ENCODE results near the gene MIER1. TPM values are rescaled to one million over a fixed set of nuclear protein-coding genes. Genes with fewer than 3 reads are reported as not detected.
A peak's percentile ranks its signal among the peaks of the same experiment; 100 is the strongest.

Gene MIER1
- total and polyA plus RNA-seq, 8 donors, result 5.2 to 17.5 (median 9.3) TPM

- H3K27me3 ChIP-seq, result no peaks in the 10 kb centered on the region
- TF ChIP-seq CTCF (IDR thresholded peaks at IDR 0.05), result no peak
- peaks cover 0 to 11% (median 6%) of the 10 kb centered on the region in 3 donors for H3K36me3 ChIP-seq
- H3K27ac ChIP-seq, result no peak overlapping the region
- no peak for DNase-seq
- 82 to 87% methylated on average over 5 of the region's 5 CpGs for WGBS, 2 donors
- no peak for FAIRE-seq
- H3K4me3 ChIP-seq, result no peak overlapping the region
- ATAC-seq, result no peak
- intact Hi-C loops (cut with DNase I), result no loop called here
- H3K9me3 ChIP-seq, result no peaks in the 10 kb centered on the region
- H3K4me1 ChIP-seq, result peaks cover 9 to 13% (median 9%) of the 10 kb centered on the region in 3 donors
Observed at GRCh38 chr1:66943361-66943969, 18.7 kb downstream of the MIER1 start.

- 90 to 94% methylated on average over 7 of the region's 7 CpGs for WGBS, 2 donors
- peaks cover 7 to 13% (median 9%) of the 10 kb centered on the region in 3 donors for H3K4me1 ChIP-seq
Observed at GRCh38 chr1:66944330-66945274, 19.8 kb downstream of the MIER1 start.

DNA sequence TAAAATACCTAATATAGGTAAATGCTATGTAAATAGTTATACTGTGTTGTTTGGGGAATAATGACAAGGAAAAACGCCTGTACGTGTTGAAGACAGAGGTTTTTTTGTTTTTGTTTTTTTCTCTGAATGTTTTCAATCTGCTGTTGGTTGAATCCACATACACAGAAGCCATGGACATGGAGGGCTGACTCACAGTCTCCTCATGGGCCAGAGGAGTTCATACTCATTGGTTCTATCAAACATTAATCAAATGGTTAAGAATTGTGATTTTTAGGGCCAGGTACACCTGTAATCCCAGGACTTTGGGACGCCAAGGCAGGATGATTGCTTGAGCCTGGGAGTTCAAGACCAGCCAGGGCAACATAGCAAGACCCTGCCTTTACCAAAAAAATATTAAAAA, 20.5 kb downstream of the MIER1 start:
- no peak for TF ChIP-seq CTCF (IDR thresholded peaks at IDR 0.05)
- intact Hi-C loops (cut with DNase I), result no loop called here
- peaks cover 0 to 21% (median 6%) of the 10 kb centered on the region in 3 donors for H3K36me3 ChIP-seq
- no peaks in the 10 kb centered on the region for H3K9me3 ChIP-seq
- peaks cover 7 to 13% (median 9%) of the 10 kb centered on the region in 3 donors for H3K4me1 ChIP-seq
- H3K4me3 ChIP-seq, result no peak overlapping the region
- no peaks in the 10 kb centered on the region for H3K27me3 ChIP-seq
- WGBS, 2 donors, result 91 to 94% methylated on average over 3 of the region's 3 CpGs
- FAIRE-seq (no peak), ATAC-seq (no peak), DNase-seq (no peak)
- H3K27ac ChIP-seq, result no peak overlapping the region

More at GRCh38 chr1:66944330-66945274, 19.8 kb downstream of the MIER1 start:
- H3K4me3 ChIP-seq, result no peak overlapping the region
- peaks cover 0 to 18% (median 6%) of the 10 kb centered on the region in 3 donors for H3K36me3 ChIP-seq
- H3K27ac ChIP-seq, result peak overlapping the region in 1 of 4 donors; percentile 35
- peak in 1 of 6 donors; percentile 36 for DNase-seq
- intact Hi-C loops (cut with DNase I), result no loop called here
- no peaks in the 10 kb centered on the region for H3K9me3 ChIP-seq
- no peaks in the 10 kb centered on the region for H3K27me3 ChIP-seq
- ATAC-seq, result peak; percentile 61 to 80 (median 70)
- TF ChIP-seq CTCF (IDR thresholded peaks at IDR 0.05), result no peak
- FAIRE-seq, result no peak

GRCh38 chr1:66947267-66947666, 22.5 kb downstream of the MIER1 start:
- H3K9me3 ChIP-seq, result no peaks in the 10 kb centered on the region
- WGBS, 2 donors, result 35 to 43% methylated on average over 1 of the region's 1 CpG
- ATAC-seq, result peak in 2 of 4 donors; percentile 32 to 35
- H3K27ac ChIP-seq, result no peak overlapping the region
- no peak for TF ChIP-seq CTCF (IDR thresholded peaks at IDR 0.05)
- no peak overlapping the region for H3K4me3 ChIP-seq
- H3K4me1 ChIP-seq, result peaks cover 7 to 13% (median 9%) of the 10 kb centered on the region in 3 donors
- peaks cover 0 to 23% (median 6%) of the 10 kb centered on the region in 3 donors for H3K36me3 ChIP-seq
- no peak for DNase-seq
- intact Hi-C loops (cut with DNase I), result no loop called here
- H3K27me3 ChIP-seq, result no peaks in the 10 kb centered on the region
- FAIRE-seq, result no peak
